Fibroblast of villous mesenchyme (primary cell): ENCODE data around the gene PLA2G4A. TPM values are rescaled to one million over a fixed set of nuclear protein-coding genes. Genes with fewer than 3 reads are reported as not detected.

Source experiments
- DNase-seq: peaks from one replicate; pipeline ENCODE4 v3.0.0-alpha.2; 2010; ENCODE audit warnings: low read depth
- H3K4me3 ChIP-seq: 2 replicates; pipeline ENCODE4 v1.5.1; 2011; ENCODE audit warnings: low read depth, mild to moderate bottlenecking, low read length
- CTCF ChIP-seq: IDR thresholded peaks from 2 replicates; pipeline ENCODE4 v1.5.1; 2012; ENCODE audit warnings: low read depth, mild to moderate bottlenecking, low read length; ENCODE audit not compliant: insufficient read depth
- total RNA-seq: library from RNA; depleted of rRNA; stranded (reverse); fragments of >200 nt; gene quantifications from 2 replicates; pipeline ENCODE4 v1.2.3, GENCODE V29; 2012

The PLA2G4A gene
- total RNA-seq: 12.1 and 15.5 TPM in 2 replicates

DNA sequence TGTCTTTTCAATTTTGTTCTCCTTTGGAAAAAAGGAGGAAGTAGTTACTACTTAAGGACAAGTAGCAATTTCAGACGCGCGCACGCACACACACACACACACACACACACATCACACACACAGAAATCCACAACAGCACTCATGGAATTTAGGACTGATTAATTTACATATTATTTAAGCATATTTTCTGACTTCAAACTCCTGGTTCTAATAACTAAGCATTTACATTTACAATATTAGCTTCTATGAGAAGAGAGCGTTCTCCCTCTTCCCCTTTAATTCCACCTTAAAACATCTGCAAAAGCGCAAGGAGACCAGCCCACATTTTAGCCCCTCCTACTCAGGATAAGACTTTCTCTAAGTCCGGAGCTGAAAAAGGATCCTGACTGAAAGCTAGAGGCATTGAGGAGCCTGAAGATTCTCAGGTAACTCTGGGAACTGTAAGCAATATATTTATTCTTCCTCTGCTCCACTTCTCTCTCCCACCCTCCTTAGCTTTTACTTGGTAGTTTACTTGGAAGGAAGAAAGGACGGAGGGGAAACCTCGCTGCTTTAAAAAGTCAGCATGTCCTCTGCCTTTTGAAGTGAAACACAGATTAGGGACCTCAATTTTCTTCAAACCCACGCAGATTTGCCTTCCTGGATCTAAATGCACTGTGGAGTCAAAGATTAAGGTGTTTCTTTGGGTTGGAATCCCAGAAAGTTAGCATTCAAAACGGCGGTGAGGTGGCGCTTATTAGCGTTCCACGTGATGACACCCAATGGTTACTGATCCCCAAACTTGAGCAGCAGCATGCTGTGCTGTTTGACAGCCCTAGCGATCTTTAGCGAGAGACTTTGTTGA lies at the start of gene PLA2G4A:
Gene PLA2G4A, plus strand, starts transcription at position 339 of the 844 bp plus-strand sequence. CDS start 25,406 bp downstream, outside the sequence.
- H3K4me3 ChIP-seq: peak within 1 kb of the TSS; percentile 74
- TF ChIP-seq CTCF: no peak
- DNase-seq: peak; percentile 69

GRCh38 chr1:186780076-186780475 lies 48.7 kb upstream of the PLA2G4A start:
- TF ChIP-seq CTCF: no peak
- H3K4me3 ChIP-seq: no peak overlapping the region
- no peak for DNase-seq

DNA sequence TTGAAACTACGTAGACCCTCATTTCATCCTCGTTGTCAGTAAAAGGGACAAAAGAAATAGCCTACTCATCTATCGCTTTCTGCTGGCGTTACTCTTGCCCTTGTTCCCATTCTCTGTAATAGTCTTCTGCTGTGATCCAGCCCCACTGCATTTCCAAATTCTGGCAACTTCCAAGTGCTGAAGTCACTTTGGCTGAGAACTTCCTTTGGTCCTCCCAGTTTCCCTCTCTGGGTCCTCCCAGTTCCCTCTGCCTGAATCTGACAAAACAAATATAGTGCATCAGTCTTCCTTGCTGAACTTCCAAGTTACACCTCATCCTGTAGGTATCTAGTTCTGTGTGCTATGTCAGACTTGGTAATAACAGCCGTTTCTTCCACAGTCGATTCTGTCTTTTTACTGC lies 47.0 kb upstream of the PLA2G4A start:
- H3K4me3 ChIP-seq: no peak overlapping the region
- DNase-seq: no peak
- no peak for TF ChIP-seq CTCF

DNA sequence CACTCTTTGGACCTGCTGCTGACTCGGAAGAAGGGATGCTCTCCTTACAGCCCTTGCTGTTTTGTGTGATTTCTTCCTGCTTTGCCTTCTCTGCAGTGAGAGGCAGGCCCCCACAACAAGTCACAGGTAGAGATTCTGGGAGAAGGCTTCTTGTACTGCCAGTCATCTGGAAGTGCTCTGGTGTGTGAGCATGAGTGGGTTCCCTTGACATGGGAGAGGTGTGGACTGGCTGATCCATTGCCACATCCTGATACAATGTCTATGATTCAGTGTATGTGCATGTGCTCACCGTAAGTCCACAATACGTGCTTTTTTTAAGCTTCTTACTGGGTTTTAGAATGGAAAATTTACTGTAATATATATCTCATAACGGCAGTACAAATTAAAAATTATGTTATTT lies 46.0 kb upstream of the PLA2G4A start:
- DNase-seq: no peak
- no peak overlapping the region for H3K4me3 ChIP-seq
- TF ChIP-seq CTCF: no peak

DNA sequence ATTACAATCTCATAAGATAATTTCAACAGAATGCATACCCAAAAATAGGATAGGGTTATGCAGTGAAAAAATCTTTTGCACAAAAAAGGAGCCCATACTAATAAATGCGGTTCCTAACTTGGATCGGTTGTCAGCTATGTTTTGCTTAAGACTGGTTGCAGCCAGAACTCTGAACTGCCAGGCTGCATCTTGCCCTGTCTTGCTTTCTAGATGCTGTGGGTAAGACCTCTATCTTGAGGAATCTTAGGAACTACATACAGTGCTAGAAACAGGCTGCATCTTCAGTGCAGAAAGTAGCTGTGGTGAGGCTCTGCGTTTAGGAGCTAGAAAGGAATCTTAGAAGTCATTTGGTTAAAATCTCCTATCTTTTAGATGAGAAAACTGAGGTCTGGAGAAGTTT lies 45.6 kb upstream of the PLA2G4A start:
- TF ChIP-seq CTCF: no peak
- no peak for DNase-seq
- no peak overlapping the region for H3K4me3 ChIP-seq

- DNase-seq: peak; percentile 43
- H3K4me3 ChIP-seq: no peak overlapping the region
- no peak for TF ChIP-seq CTCF
These were observed 43.2 kb upstream of the PLA2G4A start for GRCh38 chr1:186785503-186785902.

GRCh38 chr1:186790101-186790500 lies 38.6 kb upstream of the PLA2G4A start:
- TF ChIP-seq CTCF: no peak
- DNase-seq: no peak
- no peak overlapping the region for H3K4me3 ChIP-seq
